ENCODE measurements around the gene CRYAB. TPM values are rescaled to one million over a fixed set of nuclear protein-coding genes. Genes with fewer than 3 reads are reported as not detected.

CRYAB gene
- not detected in 2 replicates for total RNA-seq

DNA sequence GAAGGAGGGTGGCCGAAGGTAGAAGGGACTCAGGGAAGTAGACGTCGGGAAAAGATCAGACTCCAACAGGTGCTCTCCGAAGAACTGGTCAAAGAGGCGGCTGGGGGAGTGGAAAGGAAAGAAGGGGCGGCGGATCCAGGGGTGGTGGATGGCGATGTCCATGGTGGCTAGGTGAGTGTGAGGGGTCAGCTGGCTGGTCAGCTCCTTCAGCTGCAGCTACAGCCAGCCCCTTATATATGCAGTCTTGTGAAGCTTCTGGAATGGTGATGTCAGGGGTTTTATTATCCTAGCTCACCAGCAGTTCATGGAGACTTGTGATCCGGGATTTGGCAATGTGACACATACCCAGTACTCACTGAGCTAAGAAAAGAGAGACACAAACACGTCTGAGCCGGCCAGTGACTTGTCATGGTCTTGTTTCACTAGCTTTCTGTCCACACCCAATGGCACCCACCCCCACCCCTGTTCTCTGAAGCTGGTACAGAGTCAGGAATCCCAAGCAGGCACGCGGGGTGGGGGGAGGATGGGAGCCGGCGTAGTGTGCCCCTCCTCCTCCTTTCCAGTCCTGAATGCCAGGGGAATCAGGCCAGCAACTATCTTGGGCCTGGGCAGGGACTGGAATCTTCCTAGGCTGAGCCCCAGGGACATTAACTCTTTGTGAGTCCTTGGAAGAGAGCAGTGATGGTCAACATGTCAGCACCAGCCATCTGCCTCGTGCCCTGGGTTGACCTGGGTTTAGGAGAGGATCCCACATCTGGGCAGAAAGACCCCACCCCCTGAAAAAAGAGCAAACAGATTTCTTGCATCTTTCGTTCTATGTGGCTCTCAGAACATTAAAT lies at the start of gene CRYAB:
Gene CRYAB, minus strand, starts transcription at position 208 of the 839 bp plus-strand sequence. Its CDS starts 46 bp downstream, at position 162.
- Mint-ChIP-seq H3K4me3 (no peak within 1 kb of the TSS), H3K36me3 (ENCODE audit: low read depth) (no peaks in the 10 kb centered on the region), H3K27ac (no peak within 1 kb of the TSS), H3K4me1 (no peaks in the 10 kb centered on the region), H3K27me3 (peaks cover 53% of the 10 kb centered on the region), H3K9me3 (no peaks in the 10 kb centered on the region)
- ATAC-seq (ENCODE audit: low read depth) (no peak), DNase-seq (no peak)
- TF ChIP-seq, protein P1, sequence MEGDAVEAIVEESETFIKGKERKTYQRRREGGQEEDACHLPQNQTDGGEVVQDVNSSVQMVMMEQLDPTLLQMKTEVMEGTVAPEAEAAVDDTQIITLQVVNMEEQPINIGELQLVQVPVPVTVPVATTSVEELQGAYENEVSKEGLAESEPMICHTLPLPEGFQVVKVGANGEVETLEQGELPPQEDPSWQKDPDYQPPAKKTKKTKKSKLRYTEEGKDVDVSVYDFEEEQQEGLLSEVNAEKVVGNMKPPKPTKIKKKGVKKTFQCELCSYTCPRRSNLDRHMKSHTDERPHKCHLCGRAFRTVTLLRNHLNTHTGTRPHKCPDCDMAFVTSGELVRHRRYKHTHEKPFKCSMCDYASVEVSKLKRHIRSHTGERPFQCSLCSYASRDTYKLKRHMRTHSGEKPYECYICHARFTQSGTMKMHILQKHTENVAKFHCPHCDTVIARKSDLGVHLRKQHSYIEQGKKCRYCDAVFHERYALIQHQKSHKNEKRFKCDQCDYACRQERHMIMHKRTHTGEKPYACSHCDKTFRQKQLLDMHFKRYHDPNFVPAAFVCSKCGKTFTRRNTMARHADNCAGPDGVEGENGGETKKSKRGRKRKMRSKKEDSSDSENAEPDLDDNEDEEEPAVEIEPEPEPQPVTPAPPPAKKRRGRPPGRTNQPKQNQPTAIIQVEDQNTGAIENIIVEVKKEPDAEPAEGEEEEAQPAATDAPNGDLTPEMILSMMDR (IDR thresholded peaks at IDR 0.05) = no peak
- POLR2A ChIA-PET = no interaction called here
- CTCF ChIA-PET = no interaction called here
- intact Hi-C loops (cut with micrococcal nuclease) = no loop called here

- Mint-ChIP-seq H3K4me1 (no peaks in the 10 kb centered on the region), H3K4me3 (no peak overlapping the region), H3K27me3 (peaks cover 3% of the 10 kb centered on the region), H3K9me3 (no peaks in the 10 kb centered on the region), H3K27ac (no peak overlapping the region), H3K36me3 (ENCODE audit: low read depth) (no peaks in the 10 kb centered on the region)
- CTCF ChIA-PET = no interaction called here
- no peak for DNase-seq
- POLR2A ChIA-PET = interaction anchor here (1.2 kb wide), 1 partner anchor 34 kb away, joined by 4 read pairs; no protein-coding TSS in a partner anchor
- ATAC-seq (ENCODE audit: low read depth) = no peak
- TF ChIP-seq, protein P1 (IDR thresholded peaks at IDR 0.05) = no peak
- intact Hi-C loops (cut with micrococcal nuclease) = no loop called here
Measured at GRCh38 chr11:111960916-111961315, 49.3 kb upstream of the CRYAB start.

- Mint-ChIP-seq H3K9me3 (no peaks in the 10 kb centered on the region), H3K27ac (no peak overlapping the region), H3K4me3 (no peak overlapping the region), H3K36me3 (ENCODE audit: low read depth) (no peaks in the 10 kb centered on the region), H3K4me1 (no peaks in the 10 kb centered on the region), H3K27me3 (peaks cover 3% of the 10 kb centered on the region)
- DNase-seq = no peak
- TF ChIP-seq, protein P1 (IDR thresholded peaks at IDR 0.05) = no peak
- POLR2A ChIA-PET = no interaction called here
- ATAC-seq (ENCODE audit: low read depth) = no peak
- CTCF ChIA-PET = interaction anchor here (0.5 to 1.9 kb wide), 2 partner anchors 23 to 24 kb away, joined by 3 to 5 read pairs; no protein-coding TSS in a partner anchor
- intact Hi-C loops (cut with micrococcal nuclease) = no loop called here
Measured at GRCh38 chr11:111957663-111958444, 46.3 kb upstream of the CRYAB start.

GRCh38 chr11:111954154-111954553 lies 42.6 kb upstream of the CRYAB start:
- H3K9me3 Mint-ChIP-seq = no peaks in the 10 kb centered on the region
- H3K4me1 Mint-ChIP-seq = no peaks in the 10 kb centered on the region
- H3K36me3 Mint-ChIP-seq (ENCODE audit: low read depth) = no peaks in the 10 kb centered on the region
- peaks cover 3% of the 10 kb centered on the region for H3K27me3 Mint-ChIP-seq
- ATAC-seq (ENCODE audit: low read depth) (no peak), DNase-seq (no peak)
- TF ChIP-seq, protein P1 (IDR thresholded peaks at IDR 0.05) = no peak
- POLR2A ChIA-PET = no interaction called here
- intact Hi-C loops (cut with micrococcal nuclease) = no loop called here
- CTCF ChIA-PET = interaction anchor here (1.3 kb wide), 1 partner anchor 28 kb away, joined by 3 read pairs; no protein-coding TSS in a partner anchor
- no peak overlapping the region for H3K4me3 Mint-ChIP-seq
- no peak overlapping the region for H3K27ac Mint-ChIP-seq

DNA sequence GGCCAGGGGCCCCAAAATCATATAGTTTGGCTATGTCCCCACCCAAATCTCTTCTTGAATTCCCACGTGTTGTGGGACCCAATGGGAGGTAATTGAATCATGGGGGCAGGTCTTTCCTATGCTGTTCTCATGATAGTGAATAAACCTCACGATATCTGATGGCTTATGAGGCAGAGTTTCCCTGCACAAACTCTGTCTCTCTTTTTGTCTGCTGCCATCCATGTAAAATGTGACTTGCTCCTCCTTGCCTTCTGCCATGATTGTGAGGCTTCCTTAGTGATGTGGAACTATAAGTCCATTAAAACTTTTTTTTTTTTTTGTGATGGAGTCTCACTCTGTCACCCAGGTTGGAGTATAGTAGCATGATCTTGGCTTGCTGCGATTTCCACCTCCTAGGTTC lies 40.0 kb upstream of the CRYAB start:
- Mint-ChIP-seq H3K4me3 (no peak overlapping the region), H3K27ac (no peak overlapping the region), H3K4me1 (peaks cover 9% of the 10 kb centered on the region), H3K9me3 (no peaks in the 10 kb centered on the region), H3K27me3 (no peaks in the 10 kb centered on the region), H3K36me3 (ENCODE audit: low read depth) (no peaks in the 10 kb centered on the region)
- DNase-seq = no peak
- TF ChIP-seq, protein P1 (IDR thresholded peaks at IDR 0.05) = no peak
- CTCF ChIA-PET = no interaction called here
- intact Hi-C loops (cut with micrococcal nuclease) = no loop called here
- no peak for ATAC-seq (ENCODE audit: low read depth)
- POLR2A ChIA-PET = no interaction called here

Measured in activated B cell treated with CpG ODN at 0.5 μM for 24 hours (primary cell).